GM12801 (cell line): Measurements from ENCODE around the gene TBX20.

Source experiments
- CTCF ChIP-seq: IDR thresholded peaks from one replicate; pipeline ENCODE4 v1.5.1; 2011; ENCODE audit warnings: control low read depth; ENCODE audit not compliant: insufficient read length; ENCODE audit errors: extremely low read depth

Gene TBX20

GRCh38 chr7:35248576-35249536, 5.0 kb downstream of the TBX20 start:
- no peak for TF ChIP-seq CTCF

- TF ChIP-seq CTCF = no peak
Observed at GRCh38 chr7:35246819-35247218, 7.1 kb downstream of the TBX20 start.

GRCh38 chr7:35241884-35242283, 12.0 kb downstream of the TBX20 start:
- TF ChIP-seq CTCF = no peak

- no peak for TF ChIP-seq CTCF
Observed at GRCh38 chr7:35241436-35241835, 12.5 kb downstream of the TBX20 start.

GRCh38 chr7:35232994-35233393, 20.9 kb downstream of the TBX20 start:
- no peak for TF ChIP-seq CTCF

GRCh38 chr7:35185908-35186731, 67.8 kb downstream of the TBX20 start:
- TF ChIP-seq CTCF = no peak
